HG03565 (cell line): ENCODE results near the gene SYT15.
"Not testable (repeated sequence)": the region's sequence is repeated elsewhere in the genome, so short reads cannot be mapped to it uniquely, and the experiment has no call there.

Experiments
- ATAC-seq: cut with Tn5 transposase; IDR thresholded peaks from one replicate; pipeline ENCODE4 v1.9.1; 2021; ENCODE audit warnings: mild to moderate bottlenecking, moderate library complexity; ENCODE audit not compliant: unreplicated experiment

The SYT15 gene

DNA sequence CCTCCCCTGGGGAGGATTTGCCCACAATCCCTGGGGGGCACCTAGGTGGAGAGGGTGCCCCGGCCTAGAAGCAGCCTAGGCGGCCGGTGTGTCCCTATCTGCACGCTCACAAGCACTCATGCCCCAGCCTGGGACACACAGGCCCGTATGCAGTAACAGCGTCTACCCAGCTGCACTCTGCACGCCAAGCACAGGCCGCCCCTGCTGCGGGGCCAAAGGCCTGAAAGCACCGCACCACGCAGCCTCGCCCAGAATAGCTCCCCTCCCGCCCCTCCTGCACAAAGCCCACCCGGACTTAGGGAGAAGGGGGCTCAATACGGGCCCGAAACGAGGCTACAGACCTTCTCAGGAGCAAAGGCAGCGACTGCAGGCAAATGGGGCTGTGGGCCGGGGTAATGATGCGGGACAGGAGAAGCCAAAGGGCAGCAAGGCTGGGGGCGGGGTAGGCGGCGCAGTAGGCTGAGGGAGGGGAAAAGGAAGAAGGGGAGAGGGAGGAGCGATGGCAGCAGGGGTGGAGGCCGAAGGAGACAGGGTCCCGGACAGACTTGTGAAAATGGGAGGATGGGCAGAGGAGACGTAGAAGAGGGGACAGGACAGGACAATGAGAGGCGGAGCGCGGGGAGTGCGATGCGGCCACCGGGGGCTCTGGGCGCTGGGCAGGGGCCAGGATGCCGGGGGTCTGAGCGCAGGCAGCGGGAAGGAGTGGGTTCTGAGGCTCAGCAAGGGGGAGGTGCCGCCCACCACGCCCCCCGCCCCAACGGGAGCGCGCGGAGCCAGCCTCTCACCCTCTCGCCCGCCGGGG is 23.0 kb upstream of the SYT15 start:
- ATAC-seq = no peak

DNA sequence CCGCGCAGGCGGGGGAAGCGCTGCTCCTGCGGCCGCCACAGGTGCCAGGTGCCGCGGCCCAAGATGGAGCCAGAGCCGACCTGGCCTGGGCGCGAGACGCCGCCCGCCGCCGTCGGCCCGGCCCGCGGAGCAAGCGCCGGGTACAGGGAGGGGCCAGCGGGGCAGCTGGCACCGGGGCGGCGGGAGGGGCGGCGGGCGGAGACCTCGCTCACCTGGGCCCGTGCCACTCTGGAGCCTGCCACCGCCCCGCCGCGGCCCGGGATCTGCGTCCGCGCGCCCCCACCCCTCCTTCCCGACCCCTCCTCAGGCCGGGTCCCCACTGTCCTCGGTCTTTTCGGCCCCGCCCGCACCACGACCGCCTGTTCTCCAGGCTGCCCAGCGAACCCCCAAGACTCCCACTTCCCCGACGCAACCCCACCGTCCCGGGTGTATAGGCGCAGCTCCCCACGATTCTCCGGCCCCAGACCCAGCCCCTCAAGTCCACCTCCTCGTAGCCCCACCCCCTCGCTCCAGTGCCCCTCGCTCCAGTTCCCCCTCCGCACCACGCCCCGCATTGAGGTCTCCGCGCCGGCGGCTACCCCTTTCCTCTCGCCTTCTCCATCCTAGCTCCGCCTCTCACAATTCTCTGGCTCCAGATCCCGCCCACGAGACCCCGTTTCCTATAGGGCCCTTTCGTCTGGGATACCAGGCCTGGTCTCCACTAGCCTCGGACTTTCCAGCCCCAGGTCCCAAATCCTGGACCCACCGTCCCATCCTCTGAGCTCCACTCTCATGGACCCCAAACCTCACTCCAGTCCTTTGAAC is 22.2 kb upstream of the SYT15 start, which contains the start of gene GPRIN2:
Gene GPRIN2 (minus strand): TSS at position 144 of the 804 bp plus-strand sequence. CDS start 5,922 bp downstream, outside the sequence.
- no peak for ATAC-seq

DNA sequence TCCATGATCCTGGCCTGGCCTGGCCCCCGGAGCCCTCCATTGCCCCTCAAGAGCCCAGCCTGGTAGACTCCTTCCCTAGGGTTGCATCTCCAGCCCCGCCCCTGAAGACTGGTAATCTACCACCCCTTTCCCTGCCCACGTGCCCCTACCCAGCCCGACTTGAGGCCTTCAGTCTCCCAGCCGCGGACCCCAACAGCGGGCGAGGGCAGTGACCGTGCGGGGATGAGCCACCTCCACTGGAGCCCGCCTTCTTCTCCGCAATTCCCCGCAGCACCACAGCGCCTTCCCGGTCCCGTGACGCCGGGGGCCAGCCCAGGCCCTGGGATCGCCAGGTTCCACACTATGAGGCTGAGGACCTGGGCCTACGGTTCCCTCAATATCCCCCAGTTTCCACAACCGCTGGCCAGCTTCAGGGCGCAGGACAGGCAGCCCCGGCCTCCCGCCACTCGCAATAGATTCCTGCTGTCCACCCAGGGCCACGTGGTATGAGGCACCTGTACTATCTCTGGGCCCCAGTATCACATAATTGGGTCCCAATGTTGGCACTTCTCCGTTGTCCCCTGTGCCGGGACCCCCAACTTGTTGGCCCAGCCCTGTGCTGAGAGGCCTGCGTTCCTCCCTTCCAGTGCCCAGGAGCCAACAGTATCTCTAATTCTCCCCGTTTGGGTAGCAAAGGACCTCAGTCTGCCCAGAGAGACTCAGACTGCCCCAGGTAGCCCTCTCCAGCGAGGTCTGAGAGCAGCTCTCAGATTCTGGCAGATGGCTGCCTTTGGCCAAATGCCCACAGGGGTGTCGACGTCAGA is 21.4 kb upstream of the SYT15 start:
- ATAC-seq = no peak

DNA sequence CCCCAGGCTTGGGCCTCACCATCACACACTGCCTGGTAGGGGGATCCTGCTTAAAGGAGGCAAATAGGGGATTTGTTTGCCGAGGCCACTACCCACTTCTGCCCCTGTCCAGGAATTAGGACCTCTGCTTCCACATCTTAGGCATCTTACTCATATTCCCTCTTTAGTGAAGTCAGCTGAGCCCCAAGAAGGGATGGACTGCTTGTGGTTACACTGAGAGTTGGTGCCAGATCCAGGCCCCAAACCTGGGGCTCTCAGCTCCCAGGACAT is 20.9 kb upstream of the SYT15 start:
- ATAC-seq = no peak

DNA sequence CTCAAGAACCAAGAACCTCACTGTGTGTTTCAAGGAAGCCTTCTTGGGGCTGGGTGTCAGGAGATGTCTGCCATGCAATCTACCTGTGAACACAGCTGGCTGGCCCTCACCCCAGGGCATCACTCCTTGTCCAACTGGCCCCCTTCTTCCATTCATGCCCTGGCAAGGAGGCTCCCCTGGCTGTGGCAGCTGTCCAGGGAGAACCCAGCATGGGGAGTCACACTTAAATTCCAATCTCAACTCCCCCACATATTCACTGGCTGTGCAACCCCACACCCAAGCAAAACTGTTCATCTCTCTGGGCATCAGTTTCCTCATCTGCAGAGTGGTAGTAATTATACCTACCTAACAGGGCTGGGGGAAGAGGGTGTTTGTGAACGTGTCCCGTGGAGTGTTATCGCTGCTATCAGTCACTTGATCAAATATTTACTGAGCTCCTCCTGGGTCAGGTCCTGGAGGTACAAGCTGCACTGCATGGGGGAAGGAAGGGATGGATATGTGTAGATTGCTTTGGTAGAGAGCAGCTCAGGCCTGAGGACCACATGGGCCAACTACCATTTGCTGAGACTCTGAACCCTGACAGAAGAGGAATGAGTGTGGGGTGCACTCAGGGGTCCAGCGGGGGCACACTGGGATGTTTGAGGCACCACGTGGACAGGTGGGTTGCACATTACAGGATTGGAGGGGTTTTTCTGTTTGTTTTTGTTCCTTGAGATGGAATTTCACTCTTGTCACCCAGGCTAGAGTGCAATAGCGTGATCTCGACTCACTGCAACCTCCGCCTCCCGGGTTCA is 20.3 kb upstream of the SYT15 start:
- ATAC-seq = no peak

DNA sequence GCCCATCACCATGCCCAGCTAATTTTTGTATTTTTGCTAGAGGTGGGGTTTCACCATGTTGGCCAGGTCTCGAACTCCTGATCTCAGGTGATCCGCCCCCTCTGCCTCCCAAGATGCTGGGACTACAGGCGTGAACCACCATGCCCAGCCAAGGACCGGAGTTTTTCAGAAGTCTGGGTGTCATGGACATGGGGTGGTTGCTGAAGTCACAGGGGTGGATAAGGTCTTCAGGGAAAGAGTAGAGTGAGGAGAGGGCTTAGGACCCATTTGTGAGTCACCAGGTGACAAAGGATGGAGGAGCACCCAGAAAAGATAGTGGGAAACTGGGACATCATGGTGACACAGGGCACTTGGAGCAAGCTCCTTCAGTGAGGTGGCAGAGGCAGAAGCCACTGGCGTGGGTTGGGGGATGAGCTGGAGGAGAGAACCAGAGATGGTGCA is 19.7 kb upstream of the SYT15 start:
- ATAC-seq = no peak

DNA sequence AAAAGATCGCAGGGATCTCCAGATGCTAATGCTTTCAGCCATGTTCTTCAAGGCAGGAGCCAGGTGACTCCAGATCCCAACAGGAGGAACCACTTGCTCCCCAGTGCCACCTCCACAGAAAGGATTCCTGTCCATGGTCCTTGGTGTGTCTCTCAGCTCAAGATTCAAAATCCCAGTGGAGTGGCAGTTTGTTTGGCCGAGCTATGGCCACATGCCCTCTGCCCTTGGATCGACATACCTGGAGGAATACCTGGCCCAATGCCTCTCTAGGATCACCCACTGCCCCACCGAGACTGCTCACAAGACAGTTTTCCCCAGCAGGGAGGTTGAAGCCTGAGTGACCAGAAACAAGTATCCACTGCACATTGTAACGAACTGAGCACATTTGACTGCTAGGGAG is 18.5 kb upstream of the SYT15 start:
- no peak for ATAC-seq

DNA sequence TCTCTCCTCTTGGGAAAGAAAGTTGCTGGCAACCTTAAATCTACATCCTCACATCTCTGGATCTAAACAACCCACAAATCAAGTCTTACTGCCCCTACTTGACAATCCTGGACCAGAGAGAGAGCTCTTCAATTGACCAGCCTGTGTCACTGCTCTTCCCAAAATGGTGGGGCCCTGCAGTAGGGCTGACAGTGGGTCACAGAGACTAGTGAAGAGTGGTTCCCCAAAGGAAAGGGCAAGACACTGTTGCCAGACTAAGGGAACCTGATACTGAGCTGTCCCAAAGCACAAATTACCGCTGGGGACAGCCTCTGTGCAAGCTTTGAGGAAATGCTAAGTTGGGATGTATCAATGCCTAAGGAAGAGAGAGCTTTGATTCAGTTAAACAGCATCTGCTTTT is 18.0 kb upstream of the SYT15 start:
- no peak for ATAC-seq

DNA sequence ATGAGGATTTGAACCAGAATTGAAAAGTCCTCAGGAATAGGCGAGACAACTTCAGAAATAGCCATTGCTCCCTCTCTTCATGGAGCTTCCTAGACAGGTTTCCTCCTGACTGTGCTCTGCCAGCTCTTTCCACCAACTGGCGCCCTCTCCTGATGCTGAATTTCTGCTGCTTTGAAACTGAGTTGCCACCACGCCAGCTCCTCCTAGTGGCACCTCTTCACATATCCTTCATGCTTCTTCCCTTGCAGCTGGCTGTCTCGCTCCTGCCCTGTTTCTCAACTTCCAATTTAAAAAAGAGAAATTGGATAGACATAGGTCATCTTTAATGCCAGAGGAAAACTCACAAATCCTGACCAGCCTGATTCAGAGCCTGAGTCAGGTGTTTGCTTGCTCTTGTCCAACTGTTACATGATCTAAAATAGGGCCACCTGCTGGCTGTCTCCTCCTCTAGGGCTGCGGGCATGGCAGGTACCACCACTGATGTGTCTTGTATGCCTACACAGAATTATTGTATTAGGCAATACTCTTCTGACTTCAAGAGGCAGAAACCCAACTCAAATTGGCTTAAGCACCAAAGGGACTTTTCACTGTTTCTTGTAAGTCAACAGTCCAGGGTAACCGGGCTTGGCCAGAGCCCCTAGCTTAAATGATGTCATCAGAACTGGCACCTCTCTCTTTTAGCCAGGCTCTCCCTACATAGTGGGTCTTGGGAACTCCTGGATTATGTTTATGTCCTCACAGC is 13.2 kb upstream of the SYT15 start:
- peak; percentile 57 for ATAC-seq

DNA sequence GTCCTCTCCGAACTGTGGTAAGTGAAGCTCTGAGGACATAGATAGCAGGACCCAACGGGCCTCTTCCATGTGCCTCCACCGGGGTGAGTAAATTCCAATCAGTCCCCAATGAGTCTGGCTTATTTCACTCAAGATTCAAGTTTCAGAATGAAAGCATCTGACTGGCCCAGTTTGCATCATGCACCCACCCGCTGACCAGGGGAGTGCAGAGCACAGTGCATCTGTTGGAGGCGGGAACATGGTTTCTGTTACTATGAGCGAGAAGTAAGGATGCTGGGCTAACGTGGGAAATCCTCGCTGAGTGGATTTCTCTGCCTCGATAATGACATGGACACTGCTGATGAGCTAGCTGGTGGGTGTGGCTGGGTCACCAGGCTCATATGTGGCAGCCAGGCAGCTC is 11.8 kb upstream of the SYT15 start:
- ATAC-seq = not testable (repeated sequence)

DNA sequence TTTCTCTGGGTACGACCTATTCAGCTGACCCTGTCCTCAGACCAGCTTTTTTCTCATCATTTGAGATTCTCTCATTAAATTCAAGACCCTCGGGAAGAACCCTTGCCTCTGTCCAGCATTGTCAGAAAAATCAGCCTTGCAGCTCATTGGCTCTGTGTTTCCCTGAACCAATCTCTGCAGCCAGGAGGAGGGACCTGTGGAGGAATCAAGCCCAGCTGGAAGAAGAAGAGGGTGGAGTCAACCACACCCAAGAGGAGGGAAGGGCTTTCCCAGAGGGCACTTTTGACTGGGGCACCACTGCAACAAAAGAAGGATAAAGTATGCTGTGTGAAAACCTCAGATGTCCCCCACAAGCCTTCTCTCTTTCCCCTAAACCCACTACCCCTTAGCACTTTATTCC is 8.3 kb upstream of the SYT15 start:
- not testable (repeated sequence) for ATAC-seq

DNA sequence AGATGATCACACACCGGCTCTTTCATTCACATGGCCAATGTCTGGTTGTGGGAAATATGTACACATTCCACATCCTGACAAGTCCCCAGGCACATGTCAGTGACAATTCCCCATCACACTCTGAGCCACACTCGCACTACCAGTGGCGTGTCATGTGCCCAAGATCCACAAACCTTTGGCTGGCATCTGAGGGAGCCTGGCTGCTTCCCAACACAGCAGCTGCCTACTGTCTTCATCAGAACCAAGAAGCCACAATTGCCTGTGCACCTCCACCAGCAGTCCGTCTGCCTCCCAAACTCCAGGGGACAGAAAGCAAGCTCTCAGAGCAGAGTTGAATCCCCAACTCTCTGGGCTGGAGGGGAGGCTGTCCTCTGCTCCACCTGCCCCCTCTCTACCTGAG is 6.2 kb upstream of the SYT15 start:
- ATAC-seq = not testable (repeated sequence)

DNA sequence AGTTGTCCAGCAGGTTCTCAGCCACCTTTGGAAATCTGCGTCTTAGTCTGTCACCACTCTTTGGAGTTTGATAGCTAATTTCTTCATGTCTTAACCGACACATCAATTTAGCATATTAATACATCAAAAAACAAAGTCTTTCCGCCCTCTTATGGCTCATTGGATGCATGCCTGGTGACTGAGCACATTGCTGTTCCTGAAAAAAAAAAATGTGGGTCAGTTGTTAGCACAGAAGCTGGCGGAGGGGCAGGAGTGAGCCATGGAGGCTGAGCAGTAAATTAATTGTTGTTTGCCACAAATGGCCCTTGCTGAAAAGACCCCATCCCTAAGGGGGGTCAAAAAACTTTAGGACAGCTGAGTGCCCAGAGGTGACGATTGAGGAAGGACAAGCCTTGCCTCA is 5.6 kb upstream of the SYT15 start:
- ATAC-seq = not testable (repeated sequence)

DNA sequence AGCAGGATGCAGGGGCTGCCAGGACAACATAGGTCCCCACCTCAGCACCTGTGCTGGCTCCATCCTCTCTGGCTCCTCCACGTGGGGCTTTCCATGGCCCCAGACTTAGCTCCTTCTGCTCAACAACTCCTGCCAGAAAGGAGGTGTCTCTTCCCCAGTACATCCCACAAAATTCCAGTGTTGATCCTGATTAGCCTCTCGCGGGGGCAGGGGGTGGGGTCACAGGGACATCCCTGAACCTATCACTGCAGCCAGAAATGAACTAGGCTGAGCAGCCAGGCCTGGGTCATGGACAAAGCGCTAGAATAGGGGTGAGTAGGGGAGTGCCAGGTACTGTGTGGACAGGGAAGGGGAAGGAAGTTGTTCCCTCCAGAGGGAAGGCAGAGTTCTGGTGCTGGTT is 5.0 kb upstream of the SYT15 start:
- not testable (repeated sequence) for ATAC-seq

DNA sequence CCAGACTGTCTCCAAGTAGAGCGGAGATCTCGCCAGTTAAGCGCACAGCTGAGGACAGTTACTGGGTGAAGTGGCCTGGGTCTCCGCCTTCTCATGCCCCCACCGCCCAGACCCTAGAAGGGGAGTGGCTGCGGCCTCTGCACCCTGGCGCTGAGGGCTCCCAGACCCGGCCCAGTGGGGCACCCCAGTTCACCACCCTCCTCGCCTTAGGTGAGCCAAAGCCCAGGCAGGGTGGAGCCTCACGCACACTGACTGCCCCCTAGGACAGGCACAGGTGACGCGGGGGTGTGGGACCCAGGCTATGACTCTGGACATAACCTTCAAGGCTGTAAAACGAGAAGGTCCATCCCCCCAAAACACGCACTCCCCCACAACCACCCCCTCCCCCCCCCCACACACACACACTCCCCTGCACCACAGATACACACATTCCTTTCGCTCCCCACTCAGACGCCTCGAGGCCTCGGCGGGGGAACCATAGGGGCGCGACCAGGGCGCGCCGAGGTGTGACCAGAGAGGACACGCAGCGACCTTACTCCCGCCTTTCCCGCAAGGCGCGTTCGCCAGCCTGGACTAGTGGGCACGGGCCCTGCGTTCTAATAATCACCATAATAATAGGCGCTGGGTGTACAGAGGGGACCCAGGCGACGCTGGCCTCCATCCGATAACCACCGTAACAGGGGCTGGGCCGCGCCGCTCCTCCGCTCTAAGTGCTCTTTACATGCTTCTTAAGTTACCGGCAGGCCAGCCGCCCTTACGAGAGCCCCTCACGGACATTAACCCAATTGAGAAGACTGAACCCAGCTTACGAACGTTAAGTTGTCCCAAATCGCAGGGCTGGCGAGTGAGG is 1.1 kb upstream of the SYT15 start:
- not testable (repeated sequence) for ATAC-seq

DNA sequence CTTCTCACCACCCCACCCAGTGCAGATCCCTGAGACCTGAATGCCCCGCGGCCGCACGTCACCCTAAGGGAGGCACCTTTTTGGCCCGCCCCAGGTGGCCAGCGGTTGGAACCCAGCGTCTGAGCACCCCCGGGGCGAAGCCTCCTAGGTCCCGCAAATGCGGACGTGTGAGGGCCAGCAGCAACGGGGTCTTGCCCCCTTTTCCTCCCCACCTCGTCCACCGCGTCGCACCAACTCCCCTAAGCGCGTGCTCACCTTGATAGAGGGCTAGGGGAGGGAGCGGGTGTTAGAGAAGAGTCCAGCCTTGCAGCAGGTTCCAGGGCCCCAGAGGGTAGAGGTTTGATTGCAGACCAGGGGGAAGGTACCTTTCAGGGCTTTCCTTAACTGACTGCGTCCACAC is 450 bp downstream of the SYT15 start:
- not testable (repeated sequence) for ATAC-seq

DNA sequence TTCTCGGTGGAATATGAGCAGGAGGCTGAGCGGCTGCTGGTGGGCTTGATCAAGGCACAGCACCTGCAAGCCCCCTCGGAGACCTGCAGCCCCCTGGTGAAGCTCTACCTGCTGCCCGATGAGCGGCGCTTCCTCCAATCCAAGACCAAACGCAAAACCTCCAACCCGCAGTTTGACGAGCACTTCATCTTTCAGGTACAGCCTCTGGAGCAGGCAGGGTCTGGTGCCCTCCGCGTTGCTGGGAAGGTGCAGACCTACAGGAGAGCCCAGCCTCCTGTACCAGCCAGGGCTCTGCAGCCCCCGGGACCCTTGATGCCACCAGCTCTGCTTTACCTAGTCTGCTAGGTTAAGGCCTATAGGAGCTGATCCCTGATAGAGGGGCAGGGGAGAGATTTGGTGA is 3.1 kb downstream of the SYT15 start:
- ATAC-seq = not testable (repeated sequence)

DNA sequence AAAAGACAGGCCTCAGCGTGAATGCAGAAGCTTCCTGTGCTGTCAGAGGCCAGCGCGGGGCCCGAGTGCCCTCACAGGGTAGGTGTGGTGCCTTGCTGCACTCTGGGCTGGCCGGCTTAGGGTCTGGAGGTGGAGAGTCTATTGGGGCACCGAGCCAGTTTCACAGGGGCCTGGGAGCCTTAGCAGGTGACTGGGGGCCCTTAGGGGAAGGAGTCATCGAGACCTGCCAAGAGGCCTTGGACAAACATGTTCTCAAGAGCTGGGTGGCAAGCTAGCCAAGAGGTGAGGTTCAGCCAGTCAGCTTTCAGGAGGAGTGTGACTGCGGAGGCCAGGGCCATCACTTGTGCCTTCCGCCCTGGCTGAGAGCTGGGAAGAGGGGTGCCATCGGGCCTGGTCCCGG is 3.6 kb downstream of the SYT15 start:
- ATAC-seq = not testable (repeated sequence)

DNA sequence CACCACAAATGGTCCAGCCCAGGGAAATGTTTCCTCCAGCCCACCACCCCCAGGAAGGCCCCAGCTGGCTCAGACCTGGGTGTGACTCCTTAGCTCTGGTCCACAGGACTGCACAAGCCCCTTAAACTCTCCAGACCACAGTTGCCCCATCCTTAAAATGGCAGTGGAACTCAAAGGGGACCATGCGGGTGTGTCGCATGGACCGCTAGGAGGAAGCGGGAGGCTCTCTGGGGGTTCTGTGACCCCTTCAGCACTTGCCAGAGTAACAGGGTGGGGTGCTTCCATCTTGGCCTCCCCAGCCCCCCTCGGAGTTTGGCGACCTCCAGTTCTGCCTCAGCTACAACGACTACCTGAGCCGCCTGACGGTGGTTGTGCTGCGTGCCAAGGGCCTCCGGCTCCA is 5.3 kb downstream of the SYT15 start:
- not testable (repeated sequence) for ATAC-seq
